ENCODE results near the gene TFR2.

DNA sequence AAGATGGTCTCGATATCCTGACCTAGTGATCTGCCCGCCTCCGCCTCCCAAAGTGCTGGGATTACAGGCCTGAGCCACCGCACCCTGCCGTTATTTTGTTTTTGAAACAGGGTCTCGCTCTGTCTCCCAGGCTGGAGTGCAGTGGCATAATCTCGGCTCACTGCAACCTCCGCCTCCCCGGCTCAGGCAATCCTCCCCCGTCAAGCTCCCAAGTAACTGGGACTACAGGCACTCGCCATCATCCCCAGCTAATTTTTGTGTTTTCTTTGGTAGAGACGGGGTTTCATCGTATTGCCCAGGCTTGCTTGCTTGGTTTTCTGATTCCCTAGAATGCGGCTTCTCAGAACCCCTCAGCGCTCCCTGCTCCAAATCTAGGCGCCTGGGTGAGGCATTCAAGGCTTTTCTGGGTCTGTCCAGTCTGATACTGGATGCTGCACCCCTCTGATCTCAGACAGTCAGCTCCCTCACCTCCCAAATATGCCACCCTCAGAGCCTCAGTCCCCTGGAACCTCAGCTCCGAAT is 1.3 kb downstream of the TFR2 start:
- TF ChIP-seq ELK1 (IDR thresholded peaks at IDR 0.05; ENCODE audit: borderline replicate concordance, low read depth, low read length) (no peak), POLR2A (IDR thresholded peaks at IDR 0.05; ENCODE audit: low read depth, low read length) (no peak), NFE2L2 (IDR thresholded peaks at IDR 0.05; ENCODE audit: low read depth, low read length) (no peak), CEBPB (IDR thresholded peaks at IDR 0.05; ENCODE audit: low read depth, low read length) (no peak), FOS (IDR thresholded peaks at IDR 0.05; ENCODE audit: low read depth, low read length) (no peak)
- TF ChIP-seq, protein P1, sequence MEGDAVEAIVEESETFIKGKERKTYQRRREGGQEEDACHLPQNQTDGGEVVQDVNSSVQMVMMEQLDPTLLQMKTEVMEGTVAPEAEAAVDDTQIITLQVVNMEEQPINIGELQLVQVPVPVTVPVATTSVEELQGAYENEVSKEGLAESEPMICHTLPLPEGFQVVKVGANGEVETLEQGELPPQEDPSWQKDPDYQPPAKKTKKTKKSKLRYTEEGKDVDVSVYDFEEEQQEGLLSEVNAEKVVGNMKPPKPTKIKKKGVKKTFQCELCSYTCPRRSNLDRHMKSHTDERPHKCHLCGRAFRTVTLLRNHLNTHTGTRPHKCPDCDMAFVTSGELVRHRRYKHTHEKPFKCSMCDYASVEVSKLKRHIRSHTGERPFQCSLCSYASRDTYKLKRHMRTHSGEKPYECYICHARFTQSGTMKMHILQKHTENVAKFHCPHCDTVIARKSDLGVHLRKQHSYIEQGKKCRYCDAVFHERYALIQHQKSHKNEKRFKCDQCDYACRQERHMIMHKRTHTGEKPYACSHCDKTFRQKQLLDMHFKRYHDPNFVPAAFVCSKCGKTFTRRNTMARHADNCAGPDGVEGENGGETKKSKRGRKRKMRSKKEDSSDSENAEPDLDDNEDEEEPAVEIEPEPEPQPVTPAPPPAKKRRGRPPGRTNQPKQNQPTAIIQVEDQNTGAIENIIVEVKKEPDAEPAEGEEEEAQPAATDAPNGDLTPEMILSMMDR (conservative IDR thresholded peaks at IDR 0.05; ENCODE audit: low read depth, low read length), result no peak
- TF ChIP-seq, protein P2, sequence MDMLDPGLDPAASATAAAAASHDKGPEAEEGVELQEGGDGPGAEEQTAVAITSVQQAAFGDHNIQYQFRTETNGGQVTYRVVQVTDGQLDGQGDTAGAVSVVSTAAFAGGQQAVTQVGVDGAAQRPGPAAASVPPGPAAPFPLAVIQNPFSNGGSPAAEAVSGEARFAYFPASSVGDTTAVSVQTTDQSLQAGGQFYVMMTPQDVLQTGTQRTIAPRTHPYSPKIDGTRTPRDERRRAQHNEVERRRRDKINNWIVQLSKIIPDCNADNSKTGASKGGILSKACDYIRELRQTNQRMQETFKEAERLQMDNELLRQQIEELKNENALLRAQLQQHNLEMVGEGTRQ (IDR thresholded peaks at IDR 0.05; ENCODE audit: low read depth, low read length), result no peak

Data from IMR-90 (cell line).